ENCODE results near the gene TMEM221. TPM values are rescaled to one million over a fixed set of nuclear protein-coding genes. Genes with fewer than 3 reads are reported as not detected.

TMEM221 gene
- total and polyA plus RNA-seq, 7 donors, result 0.23 to 1.8 (median 1.0) TPM; not detected in 3

DNA sequence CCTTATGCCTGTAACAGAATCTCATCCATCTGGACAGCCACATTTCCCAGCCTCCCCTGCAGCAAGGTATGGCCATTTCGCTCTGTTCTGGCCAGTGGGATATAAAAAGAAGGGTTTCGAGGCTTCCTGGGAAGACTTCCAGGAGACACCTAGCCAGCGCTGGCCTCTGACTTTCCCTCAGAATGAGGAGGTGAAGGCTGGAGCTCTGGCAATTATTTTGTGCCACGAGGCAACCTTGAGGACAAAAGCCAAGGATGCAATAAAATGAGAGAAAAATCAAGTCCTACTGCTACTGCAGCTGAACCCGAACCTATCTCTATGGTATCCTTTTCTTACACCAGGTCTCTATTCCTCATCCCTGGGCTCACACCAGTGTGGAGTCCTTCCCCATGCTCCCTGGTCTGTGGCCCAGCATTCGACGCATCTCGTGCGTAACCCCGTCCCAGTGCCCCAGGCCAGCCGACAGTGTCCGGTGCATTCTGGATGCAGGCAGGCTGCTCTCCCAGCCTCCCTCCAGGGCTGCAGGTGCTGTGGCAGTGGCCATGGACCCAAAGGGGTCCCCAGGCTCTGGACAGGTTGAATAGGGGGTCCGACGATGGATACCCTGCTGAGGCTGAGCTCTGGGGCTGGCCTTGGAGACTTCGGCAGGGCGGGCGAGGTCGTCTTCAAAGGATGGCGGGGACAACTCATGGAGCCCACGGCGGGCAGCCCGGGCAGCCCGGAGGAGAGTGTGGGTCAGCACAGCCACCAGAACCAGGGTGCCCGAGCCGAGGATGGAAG is 12.2 kb downstream of the TMEM221 start:
- H3K27me3 ChIP-seq, result no peaks in the 10 kb centered on the region
- DNase-seq, result no peak
- no peak overlapping the region for H3K27ac ChIP-seq
- intact Hi-C loops (cut with DNase I), result no loop called here
- no peaks in the 10 kb centered on the region for H3K9me3 ChIP-seq
- no peaks in the 10 kb centered on the region for H3K36me3 ChIP-seq
- TF ChIP-seq, protein P1, sequence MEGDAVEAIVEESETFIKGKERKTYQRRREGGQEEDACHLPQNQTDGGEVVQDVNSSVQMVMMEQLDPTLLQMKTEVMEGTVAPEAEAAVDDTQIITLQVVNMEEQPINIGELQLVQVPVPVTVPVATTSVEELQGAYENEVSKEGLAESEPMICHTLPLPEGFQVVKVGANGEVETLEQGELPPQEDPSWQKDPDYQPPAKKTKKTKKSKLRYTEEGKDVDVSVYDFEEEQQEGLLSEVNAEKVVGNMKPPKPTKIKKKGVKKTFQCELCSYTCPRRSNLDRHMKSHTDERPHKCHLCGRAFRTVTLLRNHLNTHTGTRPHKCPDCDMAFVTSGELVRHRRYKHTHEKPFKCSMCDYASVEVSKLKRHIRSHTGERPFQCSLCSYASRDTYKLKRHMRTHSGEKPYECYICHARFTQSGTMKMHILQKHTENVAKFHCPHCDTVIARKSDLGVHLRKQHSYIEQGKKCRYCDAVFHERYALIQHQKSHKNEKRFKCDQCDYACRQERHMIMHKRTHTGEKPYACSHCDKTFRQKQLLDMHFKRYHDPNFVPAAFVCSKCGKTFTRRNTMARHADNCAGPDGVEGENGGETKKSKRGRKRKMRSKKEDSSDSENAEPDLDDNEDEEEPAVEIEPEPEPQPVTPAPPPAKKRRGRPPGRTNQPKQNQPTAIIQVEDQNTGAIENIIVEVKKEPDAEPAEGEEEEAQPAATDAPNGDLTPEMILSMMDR (IDR thresholded peaks at IDR 0.05), result no peak
- TF ChIP-seq EP300 (IDR thresholded peaks at IDR 0.05), result no peak
- no peak for TF ChIP-seq POLR2AphosphoS5 (IDR thresholded peaks at IDR 0.05)
- TF ChIP-seq POLR2A (IDR thresholded peaks at IDR 0.05), result no peak
- no peaks in the 10 kb centered on the region for H3K4me1 ChIP-seq
- 94 to 97% methylated on average over 25 of the region's 25 CpGs for WGBS, 2 donors
- no peak overlapping the region for H3K4me3 ChIP-seq

DNA sequence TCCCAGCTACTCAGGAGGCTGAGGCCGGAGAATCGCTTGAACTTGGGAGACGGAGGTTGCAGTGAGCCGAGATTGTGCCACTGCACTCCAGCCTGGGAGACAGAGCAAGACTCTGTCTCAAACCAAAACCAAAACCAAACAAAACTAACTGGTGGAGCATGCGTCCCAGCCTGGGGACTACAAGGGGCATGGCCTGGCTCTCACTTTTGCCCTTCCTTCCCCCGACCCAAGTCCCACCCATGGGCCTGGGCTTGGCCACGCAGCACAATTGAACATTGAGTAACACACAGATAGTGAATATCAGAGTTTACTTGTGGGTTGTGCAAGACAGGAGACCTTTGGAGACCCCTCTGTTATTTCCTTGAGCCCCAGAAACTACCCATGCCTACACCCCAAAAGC is 13.2 kb downstream of the TMEM221 start:
- no peak for TF ChIP-seq EP300 (IDR thresholded peaks at IDR 0.05)
- TF ChIP-seq POLR2A (IDR thresholded peaks at IDR 0.05), result no peak
- TF ChIP-seq, protein P1 (IDR thresholded peaks at IDR 0.05), result no peak
- H3K4me1 ChIP-seq, result no peaks in the 10 kb centered on the region
- no peak overlapping the region for H3K4me3 ChIP-seq
- DNase-seq, result no peak
- intact Hi-C loops (cut with DNase I), result no loop called here
- 83% methylated on average over 7 of the region's 7 CpGs for WGBS, 2 donors
- no peak overlapping the region for H3K27ac ChIP-seq
- no peaks in the 10 kb centered on the region for H3K27me3 ChIP-seq
- no peaks in the 10 kb centered on the region for H3K36me3 ChIP-seq
- no peaks in the 10 kb centered on the region for H3K9me3 ChIP-seq

DNA sequence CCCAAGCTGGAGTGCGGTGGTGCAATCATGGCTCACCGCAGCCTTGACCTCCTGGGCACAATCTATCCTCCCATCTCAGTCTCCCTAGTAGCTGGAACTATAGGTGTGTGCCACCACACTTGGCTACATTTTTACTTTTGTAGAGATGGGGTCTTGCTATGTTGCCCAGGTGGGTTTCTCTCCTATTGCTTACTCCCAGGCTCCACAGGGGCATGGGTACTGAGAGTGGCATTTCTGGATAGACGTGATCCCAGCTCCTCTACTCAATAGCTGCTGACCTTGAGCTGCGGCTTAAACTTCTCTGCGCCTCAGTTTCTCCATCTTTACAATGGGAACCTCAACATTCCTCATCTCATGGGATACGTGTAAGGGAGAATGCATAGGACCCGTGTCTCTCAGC is 17.1 kb downstream of the TMEM221 start:
- H3K4me3 ChIP-seq, result no peak overlapping the region
- intact Hi-C loops (cut with DNase I), result no loop called here
- TF ChIP-seq, protein P1 (IDR thresholded peaks at IDR 0.05), result no peak
- no peak for TF ChIP-seq EP300 (IDR thresholded peaks at IDR 0.05)
- no peak for TF ChIP-seq POLR2AphosphoS5 (IDR thresholded peaks at IDR 0.05)
- TF ChIP-seq POLR2A (IDR thresholded peaks at IDR 0.05), result no peak
- no peaks in the 10 kb centered on the region for H3K36me3 ChIP-seq
- no peaks in the 10 kb centered on the region for H3K4me1 ChIP-seq
- no peak overlapping the region for H3K27ac ChIP-seq
- DNase-seq, result no peak
- H3K27me3 ChIP-seq, result no peaks in the 10 kb centered on the region
- no peaks in the 10 kb centered on the region for H3K9me3 ChIP-seq
- 90 to 93% methylated on average over 7 of the region's 7 CpGs for WGBS, 2 donors

DNA sequence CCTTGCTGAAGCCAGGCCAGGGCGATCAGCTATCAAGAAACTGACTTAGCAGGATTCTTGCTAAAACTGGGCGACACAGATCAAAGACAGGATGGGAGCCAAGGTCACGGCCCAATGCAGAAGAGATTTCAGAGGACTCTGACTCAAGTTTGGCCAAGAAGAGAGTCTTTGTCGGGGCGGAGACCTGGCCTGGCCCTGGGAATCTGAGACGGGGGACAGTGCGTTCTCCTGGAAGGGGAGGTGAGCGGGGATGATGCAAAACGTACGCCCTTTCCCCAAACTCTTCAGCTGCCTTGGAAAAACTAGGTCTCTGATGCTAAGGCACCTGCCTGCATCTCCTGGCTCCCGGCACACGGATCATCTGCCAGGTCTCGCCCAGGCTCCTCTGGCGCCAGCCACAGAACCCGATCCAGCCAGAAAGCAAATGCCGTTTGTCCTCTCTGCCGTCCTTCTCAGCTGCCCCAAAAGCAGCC is 18.8 kb downstream of the TMEM221 start:
- no peak overlapping the region for H3K4me3 ChIP-seq
- 81 to 85% methylated on average over 17 of the region's 17 CpGs for WGBS, 2 donors
- no peaks in the 10 kb centered on the region for H3K9me3 ChIP-seq
- TF ChIP-seq POLR2A (IDR thresholded peaks at IDR 0.05), result no peak
- no peak for TF ChIP-seq POLR2AphosphoS5 (IDR thresholded peaks at IDR 0.05)
- TF ChIP-seq, protein P1 (IDR thresholded peaks at IDR 0.05), result no peak
- intact Hi-C loops (cut with DNase I), result no loop called here
- H3K4me1 ChIP-seq, result peaks cover 0 to 5% (median 5%) of the 10 kb centered on the region in 4 donors
- H3K36me3 ChIP-seq, result no peaks in the 10 kb centered on the region
- peak; percentile 79 for DNase-seq
- H3K27ac ChIP-seq, result no peak overlapping the region
- H3K27me3 ChIP-seq, result no peaks in the 10 kb centered on the region

Data from sigmoid colon (tissue), 7 donors.